Hepatocyte (in vitro differentiated cells): ENCODE measurements around the gene STAT5B. TPM values are rescaled to one million over a fixed set of nuclear protein-coding genes. Genes with fewer than 3 reads are reported as not detected.

Experiments
- DNase-seq: peaks from one replicate; pipeline ENCODE4 v3.0.0-alpha.2; 2016; ENCODE audit warnings: low spot score
- H2AFZ ChIP-seq: fragments of 200-600 bp; sonication (generic); 2 replicates; pipeline ENCODE4 v1.6.0; 2016; ENCODE audit warnings: antibody characterized with exemption, mild to moderate bottlenecking
- H3K27ac ChIP-seq: fragments of 200-600 bp; sonication (generic); 2 replicates; pipeline ENCODE4 v1.5.1; 2016; ENCODE audit warnings: mild to moderate bottlenecking
- H3K27me3 ChIP-seq: fragments of 200-600 bp; sonication (generic); 2 replicates; pipeline ENCODE4 v1.6.1; 2016
- H3K36me3 ChIP-seq: fragments of 200-600 bp; sonication (generic); replicated peaks from 2 replicates; pipeline ENCODE4 v1.5.1; 2016; ENCODE audit warnings: low read depth; ENCODE audit not compliant: insufficient read depth
- H3K4me1 ChIP-seq: fragments of 200-600 bp; sonication (generic); 2 replicates; pipeline ENCODE4 v1.5.1; 2016; ENCODE audit warnings: mild to moderate bottlenecking, moderate library complexity; ENCODE audit not compliant: insufficient read depth
- H3K4me2 ChIP-seq: fragments of 200-600 bp; sonication (generic); 2 replicates; pipeline ENCODE4 v1.6.0; 2016
- H3K4me3 ChIP-seq: fragments of 200-600 bp; sonication (generic); 2 replicates; pipeline ENCODE4 v1.5.1; 2016; ENCODE audit warnings: mild to moderate bottlenecking
- H3K79me2 ChIP-seq: fragments of 200-600 bp; sonication (generic); 2 replicates; pipeline ENCODE4 v1.6.0; 2017; ENCODE audit warnings: mild to moderate bottlenecking
- H3K9me2 ChIP-seq: fragments of 200-600 bp; sonication (generic); replicated peaks from 2 replicates; pipeline ENCODE4 v1.6.0; 2017; ENCODE audit warnings: mild to moderate bottlenecking; ENCODE audit not compliant: insufficient read depth
- H3K9me3 ChIP-seq: fragments of 200-600 bp; sonication (generic); 2 replicates; pipeline ENCODE4 v1.5.1; 2016; ENCODE audit warnings: low read depth, mild to moderate bottlenecking
- H4K20me1 ChIP-seq: fragments of 200-600 bp; sonication (generic); 2 replicates; pipeline ENCODE4 v1.6.0; 2016; ENCODE audit warnings: mild to moderate bottlenecking; ENCODE audit not compliant: insufficient read depth, poor library complexity, severe bottlenecking
- EZH2 ChIP-seq: fragments of 200-600 bp; sonication (generic); IDR thresholded peaks from 2 replicates; pipeline ENCODE4 v1.6.1; 2016; ENCODE audit warnings: antibody characterized with exemption, mild to moderate bottlenecking, borderline replicate concordance
- EZH2phosphoT487 ChIP-seq: fragments of 200-600 bp; sonication (generic); IDR thresholded peaks from one replicate; pipeline ENCODE4 v1.6.1; 2018; ENCODE audit warnings: antibody characterized with exemption, mild to moderate bottlenecking, low read depth, moderate library complexity; ENCODE audit not compliant: unreplicated experiment, severe bottlenecking
- WGBS: methylation state at CpG from one replicate; pipeline ENCODE4 v1.1.6; 2016; ENCODE audit warnings: low lambda C conversion rate; ENCODE audit errors: missing lambda C conversion rate; 5-methylcytosine and 5-hydroxymethylcytosine counted together
- polyA plus RNA-seq: library from polyadenylated mRNA; unstranded; fragments of >200 nt; fragmentation: Nextera tagmentation; extraction: Ambion mirVana; gene quantifications from 2 replicates; pipeline ENCODE4 v1.2.1, GENCODE V29; 2016
- total RNA-seq: library from RNA; depleted of rRNA; stranded (reverse); fragments of >200 nt; gene quantifications from 2 replicates; pipeline ENCODE4 v1.2.3, GENCODE V29; 2014
- TF ChIP-seq, protein P1 (sequence below): fragments of 200-600 bp; sonication (generic); IDR thresholded peaks from 2 replicates; pipeline ENCODE4 v1.5.1; 2016; ENCODE audit warnings: antibody characterized with exemption, mild to moderate bottlenecking; ENCODE audit not compliant: poor library complexity

Gene STAT5B
- total and polyA plus RNA-seq, 2 experiments from 2014 or later = 25.7 to 26.0 TPM

DNA sequence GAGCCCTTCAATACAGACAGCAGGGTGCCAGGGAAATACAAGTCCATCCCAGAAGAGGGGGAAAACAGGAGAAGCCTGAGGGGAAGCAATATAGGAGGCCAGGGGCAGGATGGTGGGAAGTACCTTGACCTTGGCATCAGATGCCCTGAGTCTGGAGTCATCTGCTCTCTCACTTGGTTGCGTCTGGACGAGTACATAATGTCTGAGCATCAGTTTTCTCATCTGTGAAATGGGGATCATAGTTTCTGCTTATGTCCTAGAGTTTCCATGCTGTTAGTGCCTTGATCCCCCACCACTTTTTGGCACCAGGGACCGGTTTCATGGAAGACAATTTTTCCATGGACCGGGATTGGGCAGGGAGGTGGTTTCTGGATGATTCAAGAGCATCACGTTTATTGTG is 14.4 kb upstream of the STAT5B start:
- TF ChIP-seq EZH2 = no peak
- TF ChIP-seq EZH2phosphoT487 = no peak
- TF ChIP-seq, protein P1, sequence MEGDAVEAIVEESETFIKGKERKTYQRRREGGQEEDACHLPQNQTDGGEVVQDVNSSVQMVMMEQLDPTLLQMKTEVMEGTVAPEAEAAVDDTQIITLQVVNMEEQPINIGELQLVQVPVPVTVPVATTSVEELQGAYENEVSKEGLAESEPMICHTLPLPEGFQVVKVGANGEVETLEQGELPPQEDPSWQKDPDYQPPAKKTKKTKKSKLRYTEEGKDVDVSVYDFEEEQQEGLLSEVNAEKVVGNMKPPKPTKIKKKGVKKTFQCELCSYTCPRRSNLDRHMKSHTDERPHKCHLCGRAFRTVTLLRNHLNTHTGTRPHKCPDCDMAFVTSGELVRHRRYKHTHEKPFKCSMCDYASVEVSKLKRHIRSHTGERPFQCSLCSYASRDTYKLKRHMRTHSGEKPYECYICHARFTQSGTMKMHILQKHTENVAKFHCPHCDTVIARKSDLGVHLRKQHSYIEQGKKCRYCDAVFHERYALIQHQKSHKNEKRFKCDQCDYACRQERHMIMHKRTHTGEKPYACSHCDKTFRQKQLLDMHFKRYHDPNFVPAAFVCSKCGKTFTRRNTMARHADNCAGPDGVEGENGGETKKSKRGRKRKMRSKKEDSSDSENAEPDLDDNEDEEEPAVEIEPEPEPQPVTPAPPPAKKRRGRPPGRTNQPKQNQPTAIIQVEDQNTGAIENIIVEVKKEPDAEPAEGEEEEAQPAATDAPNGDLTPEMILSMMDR = no peak
- WGBS = 93% methylated on average over 5 of the region's 5 CpGs

DNA sequence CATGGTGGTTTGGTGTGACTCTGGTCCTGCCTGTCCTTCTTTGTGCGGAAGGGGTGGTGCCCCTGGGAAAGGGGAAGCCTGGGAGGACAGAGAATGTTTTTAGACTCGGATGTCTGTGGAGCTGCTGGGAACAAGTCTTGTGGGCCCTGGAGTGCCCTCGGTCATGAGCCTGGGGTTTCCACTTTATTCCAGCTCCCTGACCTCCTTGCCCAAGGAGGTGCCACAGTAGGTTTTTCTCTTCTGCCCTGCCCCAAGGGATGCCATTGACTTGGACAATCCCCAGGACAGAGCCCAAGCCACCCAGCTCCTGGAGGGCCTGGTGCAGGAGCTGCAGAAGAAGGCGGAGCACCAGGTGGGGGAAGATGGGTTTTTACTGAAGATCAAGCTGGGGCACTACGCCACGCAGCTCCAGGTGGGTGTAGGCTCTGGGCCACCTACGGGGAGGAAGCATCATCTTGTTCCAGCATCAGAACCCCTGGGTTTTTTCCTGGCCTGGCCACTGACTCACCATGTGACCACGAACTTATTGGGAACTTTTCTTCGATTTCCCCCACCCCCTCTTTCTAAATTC is 13.5 kb upstream of the STAT5B start:
- H3K27ac ChIP-seq = no peak overlapping the region
- no peak overlapping the region for H3K4me3 ChIP-seq
- peaks cover 12% of the 10 kb centered on the region for H3K4me1 ChIP-seq
- H4K20me1 ChIP-seq = no peaks in the 10 kb centered on the region
- WGBS = 93% methylated on average over 9 of the region's 9 CpGs
- H3K4me2 ChIP-seq = no peak overlapping the region
- DNase-seq = no peak
- no peak overlapping the region for H2AFZ ChIP-seq
- no peak for TF ChIP-seq EZH2phosphoT487
- TF ChIP-seq, protein P1 = no peak
- TF ChIP-seq EZH2 = no peak
- no peaks in the 10 kb centered on the region for H3K79me2 ChIP-seq
- H3K9me2 ChIP-seq = no peaks in the 10 kb centered on the region
- peaks cover 6% of the 10 kb centered on the region for H3K27me3 ChIP-seq
- no peaks in the 10 kb centered on the region for H3K36me3 ChIP-seq
- no peaks in the 10 kb centered on the region for H3K9me3 ChIP-seq

More for the DNA sequence above, 14.4 kb upstream of the STAT5B start:
- no peak for DNase-seq
- no peaks in the 10 kb centered on the region for H3K9me3 ChIP-seq
- H3K4me3 ChIP-seq = no peak overlapping the region
- peaks cover 6% of the 10 kb centered on the region for H3K27me3 ChIP-seq
- H2AFZ ChIP-seq = no peak overlapping the region
- no peak overlapping the region for H3K27ac ChIP-seq
- H3K79me2 ChIP-seq = no peaks in the 10 kb centered on the region
- no peaks in the 10 kb centered on the region for H4K20me1 ChIP-seq
- H3K36me3 ChIP-seq = no peaks in the 10 kb centered on the region
- H3K9me2 ChIP-seq = no peaks in the 10 kb centered on the region
- peaks cover 12% of the 10 kb centered on the region for H3K4me1 ChIP-seq
- no peak overlapping the region for H3K4me2 ChIP-seq

DNA sequence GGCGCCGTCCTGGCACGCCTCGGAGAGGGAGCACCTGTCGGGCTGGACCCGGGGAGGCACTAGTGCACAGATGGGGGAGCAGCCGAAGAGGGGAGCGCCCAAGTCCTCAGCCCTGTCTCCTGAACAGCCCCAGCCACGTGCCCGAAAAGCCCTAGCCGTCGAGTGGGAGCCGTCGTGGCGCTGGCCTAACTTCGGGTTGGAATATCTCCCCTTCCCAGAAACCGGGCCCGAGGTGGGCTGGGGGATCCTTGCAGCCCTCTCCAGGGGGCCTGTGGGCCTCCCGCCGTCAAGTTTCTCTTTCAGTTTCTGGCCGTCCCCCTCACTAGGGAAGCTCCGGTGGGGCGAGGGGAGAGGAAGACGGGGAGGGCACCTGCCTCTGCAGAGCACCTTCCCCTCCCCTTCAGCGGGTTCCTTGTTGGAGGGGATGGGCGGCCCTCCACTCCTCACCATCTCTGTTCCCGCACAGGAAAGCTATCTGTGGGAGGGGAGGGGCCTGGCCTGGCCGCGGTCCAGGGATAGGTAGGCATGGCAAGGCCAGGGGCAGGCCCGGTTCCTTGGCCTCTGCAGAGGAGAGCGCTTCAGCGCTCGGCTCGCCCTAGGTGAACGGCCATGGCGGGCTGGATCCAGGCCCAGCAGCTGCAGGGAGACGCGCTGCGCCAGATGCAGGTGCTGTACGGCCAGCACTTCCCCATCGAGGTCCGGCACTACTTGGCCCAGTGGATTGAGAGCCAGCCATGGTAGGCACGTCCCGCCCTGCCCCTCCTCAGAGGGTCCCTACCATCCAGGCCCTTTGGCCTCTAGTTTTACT is 12.8 kb upstream of the STAT5B start:
- H2AFZ ChIP-seq = peak overlapping the region; percentile 76
- no peaks in the 10 kb centered on the region for H3K9me3 ChIP-seq
- H4K20me1 ChIP-seq = no peaks in the 10 kb centered on the region
- H3K4me1 ChIP-seq = peaks cover 12% of the 10 kb centered on the region
- no peak for DNase-seq
- H3K4me2 ChIP-seq = peak overlapping the region; percentile 86
- H3K9me2 ChIP-seq = no peaks in the 10 kb centered on the region
- H3K79me2 ChIP-seq = no peaks in the 10 kb centered on the region
- H3K36me3 ChIP-seq = no peaks in the 10 kb centered on the region
- TF ChIP-seq EZH2phosphoT487 = no peak
- no peak for TF ChIP-seq EZH2
- TF ChIP-seq, protein P1 = no peak
- peak overlapping the region; percentile 37 for H3K4me3 ChIP-seq
- no peak overlapping the region for H3K27ac ChIP-seq
- peaks cover 6% of the 10 kb centered on the region for H3K27me3 ChIP-seq
- 71% methylated on average over 36 of the region's 44 CpGs for WGBS
